Vagina (tissue), 2 donors: ENCODE results near the gene FAM219B. TPM values are rescaled to one million over a fixed set of nuclear protein-coding genes. Genes with fewer than 3 reads are reported as not detected.
"Not testable (repeated sequence)": the region's sequence is repeated elsewhere in the genome, so short reads cannot be mapped to it uniquely, and the experiment has no call there.

Experiments
- DNase-seq, 2 donors: peaks; one replicate each; pipeline ENCODE4 v3.0.0-alpha.2; 2017; ENCODE audit errors: extremely low spot score in 2 of 2
- H3K27ac ChIP-seq: fragments of 200-600 bp; sonication (generic); one replicate; pipeline ENCODE4 v1.5.1; 2019
- H3K27me3 ChIP-seq: fragments of 200-600 bp; sonication (generic); one replicate; pipeline ENCODE4 v1.5.1; 2019
- H3K36me3 ChIP-seq, 2 donors: fragments of 200-600 bp; sonication (generic); one replicate each; pipeline ENCODE4 v1.5.1; 2017 to 2019
- H3K4me1 ChIP-seq: fragments of 200-600 bp; sonication (generic); one replicate; pipeline ENCODE4 v1.5.1; 2019
- H3K4me3 ChIP-seq, 2 donors: fragments of 200-600 bp; sonication (generic); 1 replicate in 1 of 2; 2 replicates in 1 of 2; pipeline ENCODE4 v1.5.1; 2016 to 2019
- H3K9me3 ChIP-seq: fragments of 200-600 bp; sonication (generic); one replicate; pipeline ENCODE4 v1.5.1; 2019
- CTCF ChIP-seq, 3 experiments: fragments of 450-650 bp in 2 of 3; fragments of 200-600 bp in 1 of 3; sonication (generic) in 1 of 3; IDR thresholded peaks; one replicate each; pipeline ENCODE4 v1.5.1; 2017 to 2019; ENCODE audit warnings: antibody characterized with exemption in 3 of 3, mild to moderate bottlenecking in 2 of 3, moderate library complexity in 2 of 3
- POLR2A ChIP-seq, 2 donors: fragments of 450-650 bp; IDR thresholded peaks; one replicate each; pipeline ENCODE4 v1.6.1; 2017; ENCODE audit warnings: antibody characterized with exemption in 2 of 2, mild to moderate bottlenecking in 2 of 2, moderate library complexity in 2 of 2
- POLR2AphosphoS5 ChIP-seq, 2 donors: sonication (generic); formaldehyde crosslinking; IDR thresholded peaks; one replicate each; pipeline ENCODE4 v1.9.0; 2017; ENCODE audit warnings: antibody characterized with exemption in 2 of 2, mild to moderate bottlenecking in 2 of 2, low read depth in 1 of 2; ENCODE audit not compliant: insufficient read depth in 1 of 2
- intact Hi-C: fragments of 100-400 bp; cut with DNase I; formaldehyde crosslinking; loops from one replicate; pipeline ENCODE4 v1.15.1; 2023
- total RNA-seq: library from RNA; depleted of rRNA; stranded (reverse); fragments of >200 nt; gene quantifications from one replicate; pipeline ENCODE4 v1.2.3, GENCODE V29; 2016

FAM219B gene
- total RNA-seq, 1 donor from 2014 or later = 51.6 TPM

GRCh38 chr15:74891469-74891868, 15.2 kb downstream of the FAM219B start:
- no peak for DNase-seq
- H3K27ac ChIP-seq = no peak overlapping the region
- H3K27me3 ChIP-seq = no peaks in the 10 kb centered on the region
- H3K36me3 ChIP-seq = peaks cover 0 to 6% of the 10 kb centered on the region in 2 donors
- H3K4me1 ChIP-seq = peaks cover 26% of the 10 kb centered on the region
- H3K9me3 ChIP-seq = no peaks in the 10 kb centered on the region
- no peak for TF ChIP-seq POLR2AphosphoS5 (IDR thresholded peaks at IDR 0.05; ENCODE audit: insufficient read depth in 1 of 2, low read depth in 1 of 2)
- no peak for TF ChIP-seq CTCF (IDR thresholded peaks at IDR 0.05)
- TF ChIP-seq POLR2A (IDR thresholded peaks at IDR 0.05) = no peak
- intact Hi-C loops = no loop called here
- H3K4me3 ChIP-seq = no peak overlapping the region

- intact Hi-C loops = no loop called here
- peaks cover 26% of the 10 kb centered on the region for H3K4me1 ChIP-seq
These were observed 16.0 kb downstream of the FAM219B start for GRCh38 chr15:74890665-74890960.

DNA sequence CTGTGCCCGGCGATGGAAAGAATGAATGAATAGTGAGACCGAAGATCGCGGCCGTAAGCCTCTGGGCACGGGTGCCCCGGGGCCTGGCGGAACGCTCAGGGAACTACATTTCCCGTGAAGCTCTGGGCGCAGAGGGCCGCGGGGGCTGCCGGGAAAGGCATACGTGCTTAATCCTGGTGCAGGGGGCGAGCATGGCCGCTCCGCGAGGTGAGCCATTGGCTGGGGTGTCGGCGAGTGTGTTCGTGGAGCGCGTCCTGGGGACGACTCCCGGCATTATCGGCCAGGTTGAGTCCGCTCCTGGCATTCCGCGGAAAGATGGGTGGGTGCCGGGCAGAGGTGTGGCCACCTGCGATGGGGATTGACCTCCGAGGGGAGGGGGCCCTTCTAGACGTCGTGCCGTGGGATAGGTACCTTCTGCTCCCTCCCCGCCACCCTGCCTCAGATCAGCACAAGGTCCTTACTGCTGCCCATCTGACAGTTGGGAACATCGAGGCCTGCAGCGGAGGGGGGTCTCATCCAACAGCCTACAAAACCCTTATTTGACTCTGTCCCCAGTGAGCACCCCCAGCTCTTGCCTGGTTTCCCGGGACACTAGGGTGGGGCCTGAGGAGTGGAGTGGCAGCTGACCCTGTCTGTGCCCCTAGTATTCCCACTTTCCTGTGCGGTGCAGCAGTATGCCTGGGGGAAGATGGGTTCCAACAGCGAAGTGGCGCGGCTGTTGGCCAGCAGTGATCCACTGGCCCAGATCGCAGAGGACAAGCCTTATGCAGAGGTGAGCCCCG, 16.6 kb downstream of the FAM219B start, which contains the start of gene MPI:
Gene MPI (plus strand): TSS at position 160 of the 782 bp plus-strand sequence. CDS start 32 bp downstream, at position 192.
- H3K9me3 ChIP-seq = no peaks in the 10 kb centered on the region
- H3K36me3 ChIP-seq = peaks cover 0 to 6% of the 10 kb centered on the region in 2 donors
- H3K27ac ChIP-seq = peak within 1 kb of the TSS; percentile 73
- no peaks in the 10 kb centered on the region for H3K27me3 ChIP-seq
- DNase-seq = no peak
- intact Hi-C loops = no loop called here
- peaks cover 26% of the 10 kb centered on the region for H3K4me1 ChIP-seq
- peak within 1 kb of the TSS; percentile 69 to 97 for H3K4me3 ChIP-seq
- TF ChIP-seq POLR2A (IDR thresholded peaks at IDR 0.05) = peak in 1 of 2 donors; percentile 15
- peak in 1 of 3 experiments; percentile 33 for TF ChIP-seq CTCF (IDR thresholded peaks at IDR 0.05)
- peak; percentile 81 to 82 for TF ChIP-seq POLR2AphosphoS5 (IDR thresholded peaks at IDR 0.05; ENCODE audit: insufficient read depth in 1 of 2, low read depth in 1 of 2)

More at GRCh38 chr15:74890665-74890960, 16.0 kb downstream of the FAM219B start:
- Histone ChIP-seq H3K36me3 (peaks cover 0 to 6% of the 10 kb centered on the region in 2 donors), H3K27me3 (no peaks in the 10 kb centered on the region), H3K9me3 (no peaks in the 10 kb centered on the region), H3K4me3 (peak overlapping the region; percentile 69 to 97), H3K27ac (peak overlapping the region; percentile 73)
- no peak for DNase-seq
- no peak for TF ChIP-seq POLR2A (IDR thresholded peaks at IDR 0.05)
- TF ChIP-seq POLR2AphosphoS5 (IDR thresholded peaks at IDR 0.05; ENCODE audit: insufficient read depth in 1 of 2, low read depth in 1 of 2) = no peak
- no peak for TF ChIP-seq CTCF (IDR thresholded peaks at IDR 0.05)

GRCh38 chr15:74889390-74889882, 17.2 kb downstream of the FAM219B start:
- H3K27ac ChIP-seq = peak overlapping the region; percentile 73
- no peaks in the 10 kb centered on the region for H3K9me3 ChIP-seq
- no peaks in the 10 kb centered on the region for H3K27me3 ChIP-seq
- H3K36me3 ChIP-seq = peaks cover 0 to 6% of the 10 kb centered on the region in 2 donors
- DNase-seq = no peak
- H3K4me1 ChIP-seq = peaks cover 26% of the 10 kb centered on the region
- intact Hi-C loops = no loop called here
- TF ChIP-seq POLR2A (IDR thresholded peaks at IDR 0.05) (no peak), CTCF (IDR thresholded peaks at IDR 0.05) (no peak), POLR2AphosphoS5 (IDR thresholded peaks at IDR 0.05; ENCODE audit: insufficient read depth in 1 of 2, low read depth in 1 of 2) (no peak)
- peak overlapping the region; percentile 69 to 97 for H3K4me3 ChIP-seq

DNA sequence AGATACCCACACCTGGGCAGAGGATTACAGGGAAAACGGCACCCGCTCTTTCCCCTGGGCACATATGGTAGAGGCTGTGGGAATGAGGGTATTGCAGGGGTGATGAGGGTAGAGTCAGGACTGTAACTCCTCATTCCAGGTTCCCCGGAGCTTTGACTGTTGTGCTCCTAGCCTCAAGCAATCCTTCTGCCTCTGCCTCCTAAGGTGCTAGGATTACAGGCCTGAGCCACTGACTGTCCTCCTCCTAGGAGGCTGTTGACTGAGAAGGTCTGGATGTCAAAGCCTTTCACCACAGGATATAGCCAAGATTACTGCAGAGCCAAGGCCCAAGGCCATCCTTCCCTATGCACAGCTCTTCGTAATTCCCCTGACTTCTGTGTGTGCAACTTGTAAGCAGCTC, 17.9 kb downstream of the FAM219B start:
- H3K9me3 ChIP-seq = no peaks in the 10 kb centered on the region
- no peak for DNase-seq
- TF ChIP-seq POLR2A (IDR thresholded peaks at IDR 0.05) = no peak
- no peak for TF ChIP-seq POLR2AphosphoS5 (IDR thresholded peaks at IDR 0.05; ENCODE audit: insufficient read depth in 1 of 2, low read depth in 1 of 2)
- TF ChIP-seq CTCF (IDR thresholded peaks at IDR 0.05) = no peak
- H3K27me3 ChIP-seq = no peaks in the 10 kb centered on the region
- H3K36me3 ChIP-seq = peaks cover 0 to 6% of the 10 kb centered on the region in 2 donors
- H3K27ac ChIP-seq = no peak overlapping the region
- intact Hi-C loops = no loop called here
- peak overlapping the region in 1 of 2 donors; percentile 97 for H3K4me3 ChIP-seq
- peaks cover 26% of the 10 kb centered on the region for H3K4me1 ChIP-seq

DNA sequence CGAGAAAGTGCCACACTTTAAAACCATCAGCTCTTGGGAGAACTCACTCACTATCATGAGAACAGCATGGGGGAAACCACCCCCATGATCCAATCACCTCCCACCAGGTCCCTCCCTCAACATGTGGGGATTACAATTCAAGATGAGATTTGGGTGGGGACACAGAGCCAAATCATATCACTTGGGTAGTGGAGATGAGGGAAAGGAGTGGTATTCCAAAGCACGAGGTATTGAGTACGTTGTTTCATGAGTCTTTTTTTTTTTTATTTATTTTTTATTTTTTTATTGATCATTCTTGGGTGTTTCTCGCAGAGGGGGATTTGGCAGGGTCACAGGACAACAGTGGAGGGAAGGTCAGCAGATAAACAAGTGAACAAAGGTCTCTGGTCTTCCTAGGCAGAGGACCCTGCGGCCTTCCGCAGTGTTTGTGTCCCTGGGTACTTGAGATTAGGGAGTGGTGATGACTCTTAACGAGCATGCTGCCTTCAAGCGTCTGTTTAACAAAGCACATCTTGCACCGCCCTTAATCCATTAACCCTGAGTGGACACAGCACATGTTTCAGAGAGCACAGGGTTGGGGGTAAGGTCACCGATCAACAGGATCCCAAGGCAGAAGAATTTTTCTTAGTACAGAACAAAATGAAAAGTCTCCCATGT, 19.0 kb downstream of the FAM219B start:
- H3K36me3 ChIP-seq, intact Hi-C loops, H3K9me3 ChIP-seq, H3K4me3 ChIP-seq, DNase-seq, H3K27me3 ChIP-seq, H3K27ac ChIP-seq: not testable (repeated sequence)
- H3K4me1 ChIP-seq = peaks cover 26% of the 10 kb centered on the region
